GM12878 (cell line): Measurements from ENCODE around the gene IRS1. TPM values are rescaled to one million over a fixed set of nuclear protein-coding genes. Genes with fewer than 3 reads are reported as not detected.

Experiments used
- ATAC-seq: fragments of 200-7000 bp; cut with Tn5 transposase; 3 replicates; pipeline ENCODE4 v1.9.1; 2020; ENCODE audit warnings: mild to moderate bottlenecking, moderate library complexity
- BruUV-seq: library from RNA; stranded (reverse); fragments of 400-500 nt; replicated peaks from 2 replicates; lab custom pipeline; 2021; lab: Mats Ljungman, UMichigan
- CTCF ChIA-PET: fragments of 300-600 bp; sonication (Branson Sonifier 250); formaldehyde crosslinking; extraction: SDS; loops from one replicate; lab custom pipeline; 2021; ENCODE audit warnings: inconsistent platforms; lab: Yijun Ruan, JAX
- POLR2A ChIA-PET: fragments of 350-600 bp; formaldehyde crosslinking; extraction: SDS; loops from one replicate; lab custom pipeline; 2021; ENCODE audit warnings: inconsistent platforms; lab: Charles Lee
- RAD21 ChIA-PET: fragments of 300-600 bp; sonication (Branson Sonifier 250); formaldehyde crosslinking; loops from one replicate; lab custom pipeline; 2023; ENCODE audit warnings: antibody characterized with exemption; ENCODE audit not compliant: unreplicated experiment; lab: Charles Lee
- SMC1A ChIA-PET: fragments of 300-600 bp; sonication (Branson Sonifier 250); formaldehyde crosslinking; loops from one replicate; lab custom pipeline; 2023; ENCODE audit not compliant: unreplicated experiment, uncharacterized antibody; lab: Charles Lee
- DNase-seq: peaks from one replicate; pipeline ENCODE4 v3.0.0-alpha.2; 2011; ENCODE audit warnings: low read depth, low spot score
- FAIRE-seq: peaks from 3 replicates; lab custom pipeline; 2011; peaks lifted over from hg19 to GRCh38; lab: Jason Lieb, UNC
- H2AFZ ChIP-seq: 2 replicates; pipeline ENCODE4 v1.6.0; 2011; ENCODE audit warnings: low read depth, low read length, control low read depth; ENCODE audit not compliant: control insufficient read depth
- H3K27ac ChIP-seq: 2 replicates; pipeline ENCODE4 v1.5.1; 2011; ENCODE audit warnings: control low read depth; ENCODE audit not compliant: control insufficient read depth, insufficient read depth
- H3K27me3 ChIP-seq, 2 experiments: replicated peaks in 1 of 2; 2 replicates each; pipeline versions ENCODE4 v1.6.0 to v1.6.1; 2011; ENCODE audit warnings: low read length in 1 of 2; ENCODE audit not compliant: control insufficient read depth in 2 of 2, insufficient read depth in 2 of 2
- H3K36me3 ChIP-seq, 2 experiments: 2 replicates each; pipeline ENCODE4 v1.5.1; 2011; ENCODE audit warnings: low read length in 1 of 2; ENCODE audit not compliant: control insufficient read depth in 2 of 2, insufficient read depth in 2 of 2
- H3K4me1 ChIP-seq: 2 replicates; pipeline ENCODE4 v1.6.1; 2011; ENCODE audit warnings: mild to moderate bottlenecking, low read length, moderate library complexity, mixed read lengths; ENCODE audit not compliant: control insufficient read depth, insufficient read depth
- H3K4me2 ChIP-seq: 2 replicates; pipeline ENCODE4 v1.6.0; 2011; ENCODE audit warnings: control low read depth; ENCODE audit not compliant: control insufficient read depth, insufficient read depth
- H3K4me3 ChIP-seq: fragments of 200-600 bp; sonication (generic); 2 replicates; pipeline ENCODE4 v1.5.1; 2016
- H3K79me2 ChIP-seq: 2 replicates; pipeline ENCODE4 v1.6.0; 2011; ENCODE audit warnings: low read length; ENCODE audit not compliant: control insufficient read depth, insufficient read depth
- H3K9ac ChIP-seq: 2 replicates; pipeline ENCODE4 v1.8.0; 2011; ENCODE audit warnings: low read length, control low read depth, mixed read lengths; ENCODE audit not compliant: control insufficient read depth, insufficient read depth
- H3K9me3 ChIP-seq: replicated peaks from 3 replicates; pipeline ENCODE4 v1.5.1; 2011; ENCODE audit warnings: mild to moderate bottlenecking, low read length; ENCODE audit not compliant: control insufficient read depth, insufficient read depth
- H4K20me1 ChIP-seq: 2 replicates; pipeline ENCODE4 v1.6.0; 2011; ENCODE audit not compliant: control insufficient read depth, insufficient read depth
- BCL11A ChIP-seq: IDR thresholded peaks from 2 replicates; pipeline ENCODE4 v1.6.1; 2011; ENCODE audit warnings: low read depth, low read length
- CBFB ChIP-seq: IDR thresholded peaks from 2 replicates; pipeline ENCODE4 v1.6.1; 2016; ENCODE audit warnings: antibody characterized with exemption, low read depth
- FOXK2 ChIP-seq: fragments of 450-650 bp; IDR thresholded peaks from 2 replicates; pipeline ENCODE4 v1.6.1; 2017; ENCODE audit warnings: mild to moderate bottlenecking, moderate library complexity
- FOXM1 ChIP-seq: IDR thresholded peaks from 2 replicates; pipeline ENCODE4 v1.6.1; 2012; ENCODE audit warnings: low read depth, mild to moderate bottlenecking, inconsistent platforms, low read length, moderate library complexity
- KDM1A ChIP-seq: fragments of 200-600 bp; sonication (generic); IDR thresholded peaks from 2 replicates; pipeline ENCODE4 v1.6.1; 2016; ENCODE audit warnings: borderline replicate concordance
- MLLT1 ChIP-seq: fragments of 450-650 bp; IDR thresholded peaks from 2 replicates; pipeline ENCODE4 v1.6.1; 2016; ENCODE audit warnings: mild to moderate bottlenecking
- PAX8 ChIP-seq: fragments of 450-650 bp; IDR thresholded peaks from 2 replicates; pipeline ENCODE4 v1.6.1; 2017; ENCODE audit warnings: mild to moderate bottlenecking, moderate library complexity
- RAD51 ChIP-seq: fragments of 450-650 bp; IDR thresholded peaks from 2 replicates; pipeline ENCODE4 v1.6.1; 2016; ENCODE audit warnings: moderate library complexity, mild to moderate bottlenecking, inconsistent platforms
- SP1 ChIP-seq: IDR thresholded peaks from one replicate; pipeline ENCODE4 v1.6.1; 2011; ENCODE audit warnings: low read depth, low read length
- SREBF1 ChIP-seq: IDR thresholded peaks from 2 replicates; pipeline ENCODE4 v1.6.1; 2012; ENCODE audit warnings: mild to moderate bottlenecking, low read length
- ZNF622 ChIP-seq: fragments of 450-650 bp; IDR thresholded peaks from 2 replicates; pipeline ENCODE4 v1.6.1; 2017; ENCODE audit warnings: mild to moderate bottlenecking, inconsistent platforms
- WGBS: methylation state at CpG from one replicate; pipeline ENCODE4 v1.1.6; 2016; ENCODE audit warnings: low lambda C conversion rate; ENCODE audit not compliant: insufficient replicate concordance, insufficient coverage; ENCODE audit errors: missing lambda C conversion rate; 5-methylcytosine and 5-hydroxymethylcytosine counted together
- in situ Hi-C: fragments of 300-500 bp; cut with MboI; formaldehyde crosslinking; loops from 9 replicates; pipeline ENCODE4 v1.14.3; 2018; ENCODE audit warnings: mixed read lengths
- intact Hi-C: fragments of 100-400 bp; cut with micrococcal nuclease; formaldehyde crosslinking; loops from one replicate; pipeline ENCODE4 v1.14.2; 2022; ENCODE audit not compliant: unreplicated experiment
- polyA plus RNA-seq, 11 experiments: library from polyadenylated mRNA; depleted of rRNA in 4 of 11; unstranded in 6 of 11; stranded (reverse) in 5 of 11; fragments of >200 nt; fragmentation: Nextera tagmentation in 4 of 11; fragmentation: Illumina TruSeq in 1 of 11; extraction: Ambion mirVana in 4 of 11; extraction: Trizol in 1 of 11; gene quantifications; 1 replicate in 1 of 11; 2 replicates in 10 of 11; pipeline versions ENCODE4 v1.2.1 to v1.2.3, GENCODE V29; 2011 to 2016; ENCODE audit warnings: inconsistent platforms in 2 of 11, missing spikeins in 2 of 11, low read depth in 1 of 11
- total RNA-seq, 4 experiments: library from RNA; depleted of rRNA in 3 of 4; stranded (reverse); fragments of >200 nt in 3 of 4; fragmentation: Illumina TruSeq in 1 of 4; extraction: Trizol in 1 of 4; gene quantifications; 2 replicates each; pipeline versions ENCODE4 v1.2.1 to v1.2.3, GENCODE V29; 2013 to 2021
- TF ChIP-seq, protein P1 (sequence below): IDR thresholded peaks from 2 replicates; pipeline ENCODE4 v1.6.1; 2012; ENCODE audit warnings: improper control_type of control experiment, low read depth, low read length; ENCODE audit not compliant: insufficient replicate concordance

IRS1 gene
- total and polyA plus RNA-seq, 10 of the 15 experiments (the other 5 are each of a cell fraction or from before 2014, with no cell fraction given) = 0.03 to 1.7 (median 0.34) TPM

DNA sequence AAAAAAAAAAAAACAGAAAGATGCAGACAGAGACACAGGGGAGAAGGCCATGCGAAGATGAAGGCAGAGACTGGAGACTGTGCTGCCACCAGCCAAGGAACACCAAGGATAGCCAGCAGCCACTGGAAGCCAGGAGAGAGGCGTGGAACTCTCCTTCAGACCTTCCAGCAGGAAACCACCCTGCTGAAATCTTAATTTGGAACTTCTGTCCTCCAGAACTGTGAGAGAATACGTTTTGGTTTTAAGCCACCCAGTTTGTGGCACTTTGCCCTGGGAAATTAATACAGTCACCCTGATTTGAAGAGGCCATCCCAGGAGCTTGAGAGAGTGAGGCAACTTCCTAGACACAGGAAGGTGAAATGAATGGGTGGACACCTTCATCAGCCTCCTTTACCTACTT, 93.7 kb downstream of the IRS1 start:
- POLR2A ChIA-PET = no interaction called here
- intact Hi-C loops = no loop called here
- Histone ChIP-seq H3K4me2 (no peak overlapping the region), H3K4me1 (no peaks in the 10 kb centered on the region), H3K27ac (no peak overlapping the region)
- in situ Hi-C loops = no loop called here
- SMC1A ChIA-PET = no interaction called here
- DNase-seq = no peak
- TF ChIP-seq RAD51 (no peak), CBFB (no peak)
- TF ChIP-seq, all 136 proteins: peak for 0
- no peaks in the 10 kb centered on the region for H4K20me1 ChIP-seq
- no peak overlapping the region for H3K4me3 ChIP-seq
- WGBS = 27% methylated on average over 3 of the region's 3 CpGs
- ATAC-seq (no peak), FAIRE-seq (no peak)
- H3K9me3 ChIP-seq = no peaks in the 10 kb centered on the region
- RAD21 ChIA-PET = no interaction called here
- no peak overlapping the region for H2AFZ ChIP-seq
- BruUV-seq = no TSS peak
- CTCF ChIA-PET = no interaction called here
- H3K36me3 ChIP-seq = no peaks in the 10 kb centered on the region
- no peaks in the 10 kb centered on the region for H3K27me3 ChIP-seq
- no peak overlapping the region for H3K9ac ChIP-seq
- H3K79me2 ChIP-seq = no peaks in the 10 kb centered on the region

DNA sequence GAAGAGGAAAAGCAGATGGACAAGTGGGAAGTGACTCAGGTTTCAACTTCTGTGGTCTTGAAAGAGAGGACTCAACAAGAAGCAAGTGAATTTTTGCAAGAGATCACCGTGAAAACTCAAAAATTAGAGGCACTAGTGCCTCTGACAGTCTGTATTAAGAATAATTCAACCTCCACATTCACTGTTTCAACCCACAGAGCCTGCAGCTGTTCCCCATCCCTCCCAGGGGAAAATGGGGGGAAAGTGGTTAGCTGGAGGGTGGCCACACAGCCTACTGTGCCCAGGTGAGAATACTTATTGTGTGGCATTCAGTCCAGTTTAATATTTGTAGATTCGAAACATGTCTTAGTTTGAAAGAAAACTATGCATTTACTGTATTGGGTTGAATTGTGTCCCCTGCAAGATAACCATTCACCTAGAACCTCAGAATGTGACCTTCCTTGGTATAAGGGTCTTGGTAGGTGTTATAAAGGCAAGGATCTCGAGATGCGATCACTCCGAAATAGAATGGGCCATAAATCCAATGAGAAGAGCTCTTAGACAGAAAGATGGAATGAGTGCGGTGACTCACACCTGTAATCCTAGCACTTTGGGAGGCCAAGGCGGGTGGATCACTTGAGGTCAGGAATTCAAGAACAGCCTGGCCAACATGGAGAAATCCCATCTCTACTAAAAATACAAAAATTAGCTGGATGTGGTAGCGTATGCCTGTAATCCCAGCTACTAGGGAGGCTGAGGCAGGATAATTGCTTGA, 94.3 kb downstream of the IRS1 start:
- H3K9me3 ChIP-seq = no peaks in the 10 kb centered on the region
- WGBS = 58% methylated on average over 8 of the region's 8 CpGs
- FAIRE-seq = no peak
- TF ChIP-seq ZNF622 (no peak), SP1 (no peak), FOXM1 (no peak), BCL11A (no peak), KDM1A (no peak), SREBF1 (no peak), PAX8 (no peak), FOXK2 (no peak), MLLT1 (no peak)
- TF ChIP-seq, protein P1, sequence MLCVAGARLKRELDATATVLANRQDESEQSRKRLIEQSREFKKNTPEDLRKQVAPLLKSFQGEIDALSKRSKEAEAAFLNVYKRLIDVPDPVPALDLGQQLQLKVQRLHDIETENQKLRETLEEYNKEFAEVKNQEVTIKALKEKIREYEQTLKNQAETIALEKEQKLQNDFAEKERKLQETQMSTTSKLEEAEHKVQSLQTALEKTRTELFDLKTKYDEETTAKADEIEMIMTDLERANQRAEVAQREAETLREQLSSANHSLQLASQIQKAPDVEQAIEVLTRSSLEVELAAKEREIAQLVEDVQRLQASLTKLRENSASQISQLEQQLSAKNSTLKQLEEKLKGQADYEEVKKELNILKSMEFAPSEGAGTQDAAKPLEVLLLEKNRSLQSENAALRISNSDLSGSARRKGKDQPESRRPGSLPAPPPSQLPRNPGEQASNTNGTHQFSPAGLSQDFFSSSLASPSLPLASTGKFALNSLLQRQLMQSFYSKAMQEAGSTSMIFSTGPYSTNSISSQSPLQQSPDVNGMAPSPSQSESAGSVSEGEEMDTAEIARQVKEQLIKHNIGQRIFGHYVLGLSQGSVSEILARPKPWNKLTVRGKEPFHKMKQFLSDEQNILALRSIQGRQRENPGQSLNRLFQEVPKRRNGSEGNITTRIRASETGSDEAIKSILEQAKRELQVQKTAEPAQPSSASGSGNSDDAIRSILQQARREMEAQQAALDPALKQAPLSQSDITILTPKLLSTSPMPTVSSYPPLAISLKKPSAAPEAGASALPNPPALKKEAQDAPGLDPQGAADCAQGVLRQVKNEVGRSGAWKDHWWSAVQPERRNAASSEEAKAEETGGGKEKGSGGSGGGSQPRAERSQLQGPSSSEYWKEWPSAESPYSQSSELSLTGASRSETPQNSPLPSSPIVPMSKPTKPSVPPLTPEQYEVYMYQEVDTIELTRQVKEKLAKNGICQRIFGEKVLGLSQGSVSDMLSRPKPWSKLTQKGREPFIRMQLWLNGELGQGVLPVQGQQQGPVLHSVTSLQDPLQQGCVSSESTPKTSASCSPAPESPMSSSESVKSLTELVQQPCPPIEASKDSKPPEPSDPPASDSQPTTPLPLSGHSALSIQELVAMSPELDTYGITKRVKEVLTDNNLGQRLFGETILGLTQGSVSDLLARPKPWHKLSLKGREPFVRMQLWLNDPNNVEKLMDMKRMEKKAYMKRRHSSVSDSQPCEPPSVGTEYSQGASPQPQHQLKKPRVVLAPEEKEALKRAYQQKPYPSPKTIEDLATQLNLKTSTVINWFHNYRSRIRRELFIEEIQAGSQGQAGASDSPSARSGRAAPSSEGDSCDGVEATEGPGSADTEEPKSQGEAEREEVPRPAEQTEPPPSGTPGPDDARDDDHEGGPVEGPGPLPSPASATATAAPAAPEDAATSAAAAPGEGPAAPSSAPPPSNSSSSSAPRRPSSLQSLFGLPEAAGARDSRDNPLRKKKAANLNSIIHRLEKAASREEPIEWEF = no peak
- TF ChIP-seq, all 136 proteins: peak for 0
- ChIA-PET POLR2A (no interaction called here), RAD21 (no interaction called here), CTCF (no interaction called here), SMC1A (no interaction called here)
- Histone ChIP-seq H3K36me3 (no peaks in the 10 kb centered on the region), H4K20me1 (no peaks in the 10 kb centered on the region), H3K27ac (no peak overlapping the region), H3K4me2 (no peak overlapping the region), H3K4me3 (no peak overlapping the region), H2AFZ (no peak overlapping the region), H3K79me2 (no peaks in the 10 kb centered on the region), H3K4me1 (no peaks in the 10 kb centered on the region), H3K27me3 (no peaks in the 10 kb centered on the region), H3K9ac (no peak overlapping the region)
- intact Hi-C loops (no loop called here), in situ Hi-C loops (no loop called here)
- DNase-seq (no peak), ATAC-seq (no peak)
- BruUV-seq = no TSS peak
